H9 (cell line): ENCODE measurements around the gene KRT34. TPM values are rescaled to one million over a fixed set of nuclear protein-coding genes. Genes with fewer than 3 reads are reported as not detected.
"Not testable (repeated sequence)": the region's sequence is repeated elsewhere in the genome, so short reads cannot be mapped to it uniquely, and the experiment has no call there.

Source experiments
- DNase-seq: peaks from one replicate; pipeline ENCODE4 v3.0.0-alpha.2; 2017
- H2AFZ ChIP-seq: one replicate; pipeline ENCODE4 v1.6.1; 2013; ENCODE audit warnings: mild to moderate bottlenecking, low read length, control low read depth, moderate library complexity
- H2AK5ac ChIP-seq: 2 replicates; pipeline ENCODE4 v1.6.1; 2013; ENCODE audit warnings: low read length, control low read depth, mixed read lengths; ENCODE audit not compliant: insufficient read length
- H2BK120ac ChIP-seq: one replicate; pipeline ENCODE4 v1.6.1; 2013; ENCODE audit warnings: low read depth, mild to moderate bottlenecking, low read length, control low read depth, inconsistent platforms; ENCODE audit not compliant: poor library complexity, severe bottlenecking
- H2BK12ac ChIP-seq: 2 replicates; pipeline ENCODE4 v1.6.1; 2013; ENCODE audit warnings: low read length, control low read depth, mixed read lengths, low read depth; ENCODE audit not compliant: insufficient read length
- H2BK15ac ChIP-seq: 2 replicates; pipeline ENCODE4 v1.6.1; 2013; ENCODE audit warnings: low read depth, low read length, control low read depth
- H2BK20ac ChIP-seq: one replicate; pipeline ENCODE4 v1.6.1; 2013; ENCODE audit warnings: low read depth, mild to moderate bottlenecking, low read length, control low read depth, inconsistent platforms; ENCODE audit not compliant: poor library complexity, severe bottlenecking
- H2BK5ac ChIP-seq: 2 replicates; pipeline ENCODE4 v1.6.1; 2013; ENCODE audit warnings: low read length, control low read depth, mixed read lengths; ENCODE audit not compliant: insufficient read length
- H3K14ac ChIP-seq: 2 replicates; pipeline ENCODE4 v1.6.1; 2013; ENCODE audit warnings: low read length, control low read depth; ENCODE audit not compliant: insufficient read depth
- H3K18ac ChIP-seq: 2 replicates; pipeline ENCODE4 v1.6.1; 2013; ENCODE audit warnings: low read depth, mild to moderate bottlenecking, mixed read lengths, low read length, control low read depth; ENCODE audit not compliant: insufficient read length
- H3K23ac ChIP-seq: 2 replicates; pipeline ENCODE4 v1.6.1; 2013; ENCODE audit warnings: low read length, control low read depth, mixed read lengths, low read depth; ENCODE audit not compliant: insufficient read length
- H3K23me2 ChIP-seq: 2 replicates; pipeline ENCODE4 v1.6.1; 2013; ENCODE audit warnings: low read depth, mild to moderate bottlenecking, mixed read lengths, low read length, control low read depth; ENCODE audit not compliant: insufficient read length, poor library complexity, severe bottlenecking
- H3K27ac ChIP-seq: 2 replicates; pipeline ENCODE4 v1.5.1; 2013; ENCODE audit warnings: low read length, control low read depth, mixed read lengths, low read depth; ENCODE audit not compliant: insufficient read length
- H3K27me3 ChIP-seq: 2 replicates; pipeline ENCODE4 v1.6.1; 2013; ENCODE audit warnings: low read length, control low read depth, inconsistent platforms; ENCODE audit not compliant: insufficient read depth
- H3K4ac ChIP-seq: 2 replicates; pipeline ENCODE4 v1.6.1; 2013; ENCODE audit warnings: low read depth, mild to moderate bottlenecking, control low read depth, inconsistent platforms, low read length, moderate library complexity
- H3K4me1 ChIP-seq: 2 replicates; pipeline ENCODE4 v1.6.1; 2013; ENCODE audit warnings: low read length, control low read depth, inconsistent platforms; ENCODE audit not compliant: insufficient read depth
- H3K4me2 ChIP-seq: 2 replicates; pipeline ENCODE4 v1.6.1; 2013; ENCODE audit warnings: low read length, control low read depth, mixed read lengths; ENCODE audit not compliant: insufficient read length, insufficient read depth
- H3K56ac ChIP-seq: 2 replicates; pipeline ENCODE4 v1.6.1; 2013; ENCODE audit warnings: low read depth, mild to moderate bottlenecking, mixed read lengths, low read length, control low read depth; ENCODE audit not compliant: insufficient read length
- H3K79me1 ChIP-seq: 2 replicates; pipeline ENCODE4 v1.6.1; 2013; ENCODE audit warnings: low read depth, mild to moderate bottlenecking, moderate library complexity, low read length, control low read depth, inconsistent platforms; ENCODE audit not compliant: insufficient read depth, poor library complexity, severe bottlenecking
- H3K79me2 ChIP-seq: 2 replicates; pipeline ENCODE4 v1.6.1; 2013; ENCODE audit warnings: low read length, control low read depth, inconsistent platforms; ENCODE audit not compliant: insufficient read depth
- H3K9ac ChIP-seq: 2 replicates; pipeline ENCODE4 v1.6.1; 2013; ENCODE audit warnings: low read length, control low read depth, mixed read lengths; ENCODE audit not compliant: insufficient read length; ENCODE audit errors: extremely low read depth
- H3K9me3 ChIP-seq: one replicate; pipeline ENCODE4 v1.6.1; 2013; ENCODE audit warnings: low read depth, low read length, inconsistent platforms; ENCODE audit not compliant: control insufficient read depth
- H3T11ph ChIP-seq: one replicate; pipeline ENCODE4 v1.6.1; 2013; ENCODE audit warnings: mild to moderate bottlenecking, low read length, control low read depth, inconsistent platforms
- H4K20me1 ChIP-seq: one replicate; pipeline ENCODE4 v1.6.1; 2013; ENCODE audit not compliant: control insufficient read depth, insufficient read length, insufficient read depth
- H4K5ac ChIP-seq: 2 replicates; pipeline ENCODE4 v1.6.1; 2013; ENCODE audit warnings: low read depth, mild to moderate bottlenecking, mixed read lengths, low read length, control low read depth; ENCODE audit not compliant: insufficient read length
- H4K8ac ChIP-seq: replicated peaks from 2 replicates; pipeline ENCODE4 v1.6.1; 2013; ENCODE audit warnings: low read length, control low read depth, mixed read lengths, low read depth; ENCODE audit not compliant: insufficient read length
- H4K91ac ChIP-seq: 2 replicates; pipeline ENCODE4 v1.6.1; 2013; ENCODE audit warnings: low read depth, mild to moderate bottlenecking, moderate library complexity, mixed read lengths, low read length, control low read depth; ENCODE audit not compliant: insufficient read length
- H3K27ac Mint-ChIP-seq, 3 experiments: 2 replicates in 2 of 3; 3 replicates in 1 of 3; pipeline ENCODE4 v1.8.0; 2020 to 2021; ENCODE audit warnings: mixed read lengths in 3 of 3, mild to moderate bottlenecking in 1 of 3, moderate library complexity in 1 of 3
- H3K27me3 Mint-ChIP-seq: 2 replicates; pipeline ENCODE4 v1.8.0; 2021; ENCODE audit warnings: low read depth, mild to moderate bottlenecking, moderate library complexity, mixed read lengths
- H3K36me3 Mint-ChIP-seq, 3 experiments: 2 replicates in 2 of 3; 3 replicates in 1 of 3; pipeline ENCODE4 v1.8.0; 2020 to 2021; ENCODE audit warnings: low read depth in 3 of 3, mixed read lengths in 3 of 3; ENCODE audit not compliant: insufficient read depth in 1 of 3
- H3K4me1 Mint-ChIP-seq, 2 experiments: 2 replicates each; pipeline ENCODE4 v1.8.0; 2020; ENCODE audit warnings: mixed read lengths in 2 of 2
- H3K4me3 Mint-ChIP-seq, 2 experiments: 2 replicates in 1 of 2; 3 replicates in 1 of 2; pipeline ENCODE4 v1.8.0; 2020 to 2021; ENCODE audit warnings: mild to moderate bottlenecking in 2 of 2, mixed read lengths in 2 of 2, moderate library complexity in 1 of 2
- H3K9me3 Mint-ChIP-seq, 2 experiments: 2 replicates in 1 of 2; 3 replicates in 1 of 2; pipeline ENCODE4 v1.8.0; 2020; ENCODE audit warnings: mild to moderate bottlenecking in 2 of 2, mixed read lengths in 2 of 2, moderate library complexity in 1 of 2
- WGBS: extraction: QIAGEN DNeasy Blood & Tissue Kit; methylation state at CpG from one replicate; pipeline ENCODE4 v1.1.7; 2013; ENCODE audit warnings: missing lambda C conversion rate, low lambda C conversion rate, mixed read lengths; ENCODE audit not compliant: insufficient read length; ENCODE audit errors: extremely low coverage; 5-methylcytosine and 5-hydroxymethylcytosine counted together
- total RNA-seq: library from RNA; stranded (reverse); gene quantifications from 2 replicates; pipeline ENCODE4 v1.2.1, GENCODE V29; 2021
- TF ChIP-seq, protein P1 (sequence below): fragments of 200-600 bp; sonication (generic); conservative IDR thresholded peaks from 3 replicates; pipeline ENCODE4 v1.8.0; 2021; ENCODE audit warnings: antibody characterized with exemption, mild to moderate bottlenecking

KRT34 gene
- total RNA-seq, 1 experiment from 2014 or later = not detected

DNA sequence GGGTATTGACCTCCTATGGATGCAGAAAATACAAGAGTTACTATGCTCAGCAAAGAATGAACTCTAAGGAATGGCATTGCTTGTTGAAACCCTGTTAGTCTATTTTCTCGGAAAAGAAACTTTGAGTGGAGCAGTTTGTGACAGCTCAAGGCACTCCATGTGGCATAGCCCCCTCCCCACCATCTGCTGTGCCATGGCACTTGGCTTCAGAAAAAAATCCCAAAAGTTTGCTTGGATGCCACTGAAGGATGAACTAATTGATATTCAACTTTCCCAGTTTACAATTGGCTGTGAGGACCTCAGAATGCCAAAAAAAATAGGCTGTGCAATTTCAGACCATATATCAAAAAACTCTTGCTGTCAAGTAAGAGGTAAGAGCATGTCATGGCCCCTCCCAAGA, 13.5 kb upstream of the KRT34 start:
- no peak overlapping the region for H4K5ac ChIP-seq
- Mint-ChIP-seq H3K4me1 (0 out of 4 replicates have a peak, but pooled peaks cover 0 to 3% of the 10 kb centered on the region in 2 experiments), H3K36me3 (no peaks in the 10 kb centered on the region), H3K27ac (no peak overlapping the region), H3K4me3 (no peak overlapping the region), H3K27me3 (peaks cover 4% of the 10 kb centered on the region), H3K9me3 (no peaks in the 10 kb centered on the region; a peak in 1 of 5 replicates)
- no peak overlapping the region for H3K27ac ChIP-seq
- H3K56ac ChIP-seq = no peak overlapping the region
- no peak overlapping the region for H3K14ac ChIP-seq
- no peak overlapping the region for H2AK5ac ChIP-seq
- H3K27me3 ChIP-seq = no peaks in the 10 kb centered on the region
- no peak overlapping the region for H3K23ac ChIP-seq
- no peak overlapping the region for H2BK15ac ChIP-seq
- TF ChIP-seq, protein P1, sequence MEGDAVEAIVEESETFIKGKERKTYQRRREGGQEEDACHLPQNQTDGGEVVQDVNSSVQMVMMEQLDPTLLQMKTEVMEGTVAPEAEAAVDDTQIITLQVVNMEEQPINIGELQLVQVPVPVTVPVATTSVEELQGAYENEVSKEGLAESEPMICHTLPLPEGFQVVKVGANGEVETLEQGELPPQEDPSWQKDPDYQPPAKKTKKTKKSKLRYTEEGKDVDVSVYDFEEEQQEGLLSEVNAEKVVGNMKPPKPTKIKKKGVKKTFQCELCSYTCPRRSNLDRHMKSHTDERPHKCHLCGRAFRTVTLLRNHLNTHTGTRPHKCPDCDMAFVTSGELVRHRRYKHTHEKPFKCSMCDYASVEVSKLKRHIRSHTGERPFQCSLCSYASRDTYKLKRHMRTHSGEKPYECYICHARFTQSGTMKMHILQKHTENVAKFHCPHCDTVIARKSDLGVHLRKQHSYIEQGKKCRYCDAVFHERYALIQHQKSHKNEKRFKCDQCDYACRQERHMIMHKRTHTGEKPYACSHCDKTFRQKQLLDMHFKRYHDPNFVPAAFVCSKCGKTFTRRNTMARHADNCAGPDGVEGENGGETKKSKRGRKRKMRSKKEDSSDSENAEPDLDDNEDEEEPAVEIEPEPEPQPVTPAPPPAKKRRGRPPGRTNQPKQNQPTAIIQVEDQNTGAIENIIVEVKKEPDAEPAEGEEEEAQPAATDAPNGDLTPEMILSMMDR = no peak
- no peak overlapping the region for H2BK120ac ChIP-seq
- H2AFZ ChIP-seq = no peak overlapping the region
- H3K9ac ChIP-seq = no peak overlapping the region
- H3K23me2 ChIP-seq = no peaks in the 10 kb centered on the region
- no peak overlapping the region for H3K4me2 ChIP-seq
- WGBS = no CpG with 5 or more reads among the region's 1 CpG
- no peaks in the 10 kb centered on the region for H3K79me2 ChIP-seq
- H2BK12ac ChIP-seq = no peak overlapping the region
- no peak overlapping the region for H3K4ac ChIP-seq
- no peaks in the 10 kb centered on the region for H3K9me3 ChIP-seq
- no peak overlapping the region for H3K18ac ChIP-seq
- no peak overlapping the region for H2BK20ac ChIP-seq
- H3K79me1 ChIP-seq = no peaks in the 10 kb centered on the region
- H3T11ph ChIP-seq = no peak overlapping the region
- no peaks in the 10 kb centered on the region for H4K20me1 ChIP-seq
- no peak overlapping the region for H4K91ac ChIP-seq
- no peaks in the 10 kb centered on the region for H3K4me1 ChIP-seq
- H2BK5ac ChIP-seq = no peak overlapping the region
- no peak for DNase-seq
- no peak overlapping the region for H4K8ac ChIP-seq

DNA sequence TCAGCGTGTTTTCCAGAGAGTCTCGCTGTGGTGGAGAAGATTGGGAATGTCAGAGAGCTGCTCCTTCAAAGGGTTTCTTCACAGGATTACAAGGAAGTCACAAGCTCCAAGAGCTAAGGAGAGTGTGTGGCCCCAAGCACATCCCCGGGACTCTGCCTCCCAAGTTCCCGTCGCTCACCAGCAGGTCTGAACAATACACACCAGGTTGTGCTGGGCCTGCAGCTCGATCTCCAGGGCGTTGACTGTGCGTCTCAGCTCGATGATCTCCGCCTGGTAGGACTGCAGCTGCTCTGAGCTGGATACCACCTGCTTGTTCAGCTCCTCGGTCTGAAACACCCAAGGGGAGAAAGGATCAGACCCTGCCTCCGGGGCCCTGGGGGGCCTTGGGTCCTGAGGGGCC, 12.9 kb upstream of the KRT34 start:
- no CpG with 5 or more reads among the region's 12 CpGs for WGBS
- H3K79me2 ChIP-seq, H2AFZ ChIP-seq, H3K9me3 ChIP-seq, H3K9ac ChIP-seq, H3K23ac ChIP-seq, H3K27me3 Mint-ChIP-seq, H3K4me3 Mint-ChIP-seq, H2AK5ac ChIP-seq, H3K4ac ChIP-seq, H3K14ac ChIP-seq, H4K5ac ChIP-seq, H3K4me1 ChIP-seq, H2BK12ac ChIP-seq, H3K23me2 ChIP-seq, H2BK120ac ChIP-seq, H3K27me3 ChIP-seq, H3K56ac ChIP-seq, H3T11ph ChIP-seq, H3K18ac ChIP-seq, H4K20me1 ChIP-seq, H3K79me1 ChIP-seq, H2BK5ac ChIP-seq, H3K4me1 Mint-ChIP-seq, H3K36me3 Mint-ChIP-seq, DNase-seq, H2BK15ac ChIP-seq, H4K91ac ChIP-seq, H3K4me2 ChIP-seq, H3K27ac Mint-ChIP-seq, H3K27ac ChIP-seq, H2BK20ac ChIP-seq, H3K9me3 Mint-ChIP-seq, H4K8ac ChIP-seq: not testable (repeated sequence)
